ENCODE measurements around the gene CRELD1. TPM values are rescaled to one million over a fixed set of nuclear protein-coding genes. Genes with fewer than 3 reads are reported as not detected.

CRELD1 gene
- total and polyA plus RNA-seq, 9 of the 15 experiments (the other 6 are each of a cell fraction or from before 2014, with no cell fraction given) = 3.3 to 25.8 (median 16.5) TPM

GRCh38 chr3:9891072-9891622 lies 42.5 kb upstream of the CRELD1 start:
- BruUV-seq (replicated peaks) = no TSS peak
- Histone ChIP-seq H3K9me1 (ENCODE audit: control insufficient read depth, insufficient read depth, low read length) (peaks cover 7% of the 10 kb centered on the region), H3K27ac (ENCODE audit: extremely low read depth, low read depth, low read length) (peak overlapping the region; percentile 98), H3K4me2 (ENCODE audit: insufficient read depth, low read length) (peak overlapping the region; percentile 91), H3K4me3 (peak overlapping the region; percentile 76), H3K4me1 (replicated peaks in 1 of 2; ENCODE audit: control insufficient read depth in 2 of 2, insufficient read depth in 2 of 2, low read length in 2 of 2) (peaks cover 16 to 17% of the 10 kb centered on the region in 2 experiments), H2AFZ (ENCODE audit: low read depth, low read length) (peak overlapping the region; percentile 97), H3K9me3 (replicated peaks; ENCODE audit: control insufficient read depth, insufficient read depth, low read depth, low read length) (no peaks in the 10 kb centered on the region), H4K20me1 (replicated peaks; ENCODE audit: control insufficient read depth, insufficient read depth, low read length) (no peaks in the 10 kb centered on the region), H3K27me3 (ENCODE audit: control insufficient read depth in 2 of 2, insufficient read depth in 2 of 2, low read length in 2 of 2) (no peaks in the 10 kb centered on the region), H3K79me2 (ENCODE audit: control insufficient read depth, insufficient read depth, low read length) (peaks cover 38% of the 10 kb centered on the region), H3K36me3 (ENCODE audit: control insufficient read depth, insufficient read depth, low read length) (peaks cover 32% of the 10 kb centered on the region), H3K9ac (ENCODE audit: insufficient read depth in 1 of 2, low read depth in 2 of 2, low read length in 2 of 2) (peak overlapping the region; percentile 98 to 100)
- intact Hi-C loops (cut with micrococcal nuclease) (no loop called here), in situ Hi-C loops (cut with MboI) (no loop called here)
- ATAC-seq = no peak; the same call in 2 of the 3 replicates
- DNase-seq (ENCODE audit: extremely low read depth in 1 of 4, low spot score in 3 of 4) = no peak
- no peak for FAIRE-seq
- POLR2A ChIA-PET = interaction anchor here (0.6 to 3.4 kb wide), 7 partner anchors 11 to 47 kb away, joined by 3 to 33 read pairs (median 6); partner anchors contain the start of genes CIDEC, IL17RE and RPUSD3
- CTCF ChIA-PET (ENCODE audit: low intra/inter-chr PET ratio) = interaction anchor here (1.2 kb wide), 1 partner anchor 136 kb away, joined by 3 read pairs; no protein-coding TSS in a partner anchor
- 3% methylated on average over 12 of the region's 12 CpGs for WGBS (ENCODE audit: insufficient coverage, low coverage, missing lambda C conversion rate)
- TF ChIP-seq MTF1 (CRISPR knock-in tag; IDR thresholded peaks at IDR 0.05; ENCODE audit: borderline replicate concordance) (no peak), ZNF146 (CRISPR knock-in tag; IDR thresholded peaks at IDR 0.05; ENCODE audit: unreplicated experiment) (peak; percentile 1), FOXP4 (CRISPR knock-in tag; IDR thresholded peaks at IDR 0.05; ENCODE audit: borderline replicate concordance) (0 out of 2 replicates have a peak, but pooled peaks have one; percentile 16), PURB (CRISPR knock-in tag; IDR thresholded peaks at IDR 0.05; ENCODE audit: low read depth) (no peak), CREB5 (CRISPR knock-in tag; IDR thresholded peaks at IDR 0.05) (no peak), ZNF41 (CRISPR knock-in tag; conservative IDR thresholded peaks at IDR 0.05) (no peak), RNF219 (CRISPR knock-in tag; IDR thresholded peaks at IDR 0.05) (no peak), ZNF76 (CRISPR knock-in tag; IDR thresholded peaks at IDR 0.05; ENCODE audit: borderline replicate concordance) (no peak), CCAR2 (IDR thresholded peaks at IDR 0.05; ENCODE audit: low read depth, low read length) (no peak), SUPT5H (IDR thresholded peaks at IDR 0.05) (no peak), CBX1 (IDR thresholded peaks at IDR 0.05; ENCODE audit: low read depth) (no peak), BRF1 (IDR thresholded peaks at IDR 0.05; ENCODE audit: borderline replicate concordance, extremely low read depth, insufficient read length) (no peak), ZNF224 (CRISPR knock-in tag; IDR thresholded peaks at IDR 0.05) (0 out of 2 replicates have a peak, but pooled peaks have one; percentile 45)
- TF ChIP-seq, protein P1, sequence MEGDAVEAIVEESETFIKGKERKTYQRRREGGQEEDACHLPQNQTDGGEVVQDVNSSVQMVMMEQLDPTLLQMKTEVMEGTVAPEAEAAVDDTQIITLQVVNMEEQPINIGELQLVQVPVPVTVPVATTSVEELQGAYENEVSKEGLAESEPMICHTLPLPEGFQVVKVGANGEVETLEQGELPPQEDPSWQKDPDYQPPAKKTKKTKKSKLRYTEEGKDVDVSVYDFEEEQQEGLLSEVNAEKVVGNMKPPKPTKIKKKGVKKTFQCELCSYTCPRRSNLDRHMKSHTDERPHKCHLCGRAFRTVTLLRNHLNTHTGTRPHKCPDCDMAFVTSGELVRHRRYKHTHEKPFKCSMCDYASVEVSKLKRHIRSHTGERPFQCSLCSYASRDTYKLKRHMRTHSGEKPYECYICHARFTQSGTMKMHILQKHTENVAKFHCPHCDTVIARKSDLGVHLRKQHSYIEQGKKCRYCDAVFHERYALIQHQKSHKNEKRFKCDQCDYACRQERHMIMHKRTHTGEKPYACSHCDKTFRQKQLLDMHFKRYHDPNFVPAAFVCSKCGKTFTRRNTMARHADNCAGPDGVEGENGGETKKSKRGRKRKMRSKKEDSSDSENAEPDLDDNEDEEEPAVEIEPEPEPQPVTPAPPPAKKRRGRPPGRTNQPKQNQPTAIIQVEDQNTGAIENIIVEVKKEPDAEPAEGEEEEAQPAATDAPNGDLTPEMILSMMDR (IDR thresholded peaks at IDR 0.05 in 2 of 3, conservative IDR thresholded peaks at IDR 0.05 in 1 of 3; ENCODE audit: insufficient read depth in 2 of 3, low read depth in 1 of 3, low read length in 3 of 3) = no peak
